ENCODE data around the gene LRRTM3.

GRCh38 chr10:66916030-66916429 is 9.8 kb upstream of the LRRTM3 start:
- TF ChIP-seq CTCF (IDR thresholded peaks at IDR 0.05) (no peak), POLR2AphosphoS5 (IDR thresholded peaks at IDR 0.05) (no peak)

All from sigmoid colon (tissue), 4 donors.